CD4-positive, alpha-beta T cell treated with Interleukin-12 subunit alpha and Interleukin-12 subunit beta, for 1 hour (primary cell): Measurements from ENCODE around the gene TBCCD1.
"Not testable (repeated sequence)": the region's sequence is repeated elsewhere in the genome, so short reads cannot be mapped to it uniquely, and the experiment has no call there.

ENCODE experiments used
- DNase-seq: peaks from one replicate; pipeline ENCODE4 v3.0.0-alpha.2; 2020

The TBCCD1 gene

GRCh38 chr3:186551387-186551786 lies 15.8 kb downstream of the TBCCD1 start:
- no peak for DNase-seq

DNA sequence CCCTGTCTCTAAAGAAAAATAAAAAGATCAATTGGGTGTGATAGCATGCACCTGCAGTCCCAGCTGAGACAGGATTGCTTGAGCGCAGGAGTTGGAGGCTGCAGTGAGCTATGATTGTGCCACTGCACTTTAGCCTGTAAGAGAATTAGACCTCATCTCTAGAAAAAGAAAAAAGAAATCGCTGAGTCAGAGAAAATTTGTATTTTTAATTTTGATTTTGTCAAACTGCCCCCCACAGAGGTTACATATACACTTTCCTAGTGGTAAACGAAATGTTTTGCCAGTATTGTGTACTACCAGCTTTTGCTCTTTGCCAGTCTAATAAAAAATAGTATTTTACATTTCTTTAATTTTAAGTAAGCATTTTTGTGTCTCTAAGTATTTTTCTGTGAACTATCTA lies 17.6 kb downstream of the TBCCD1 start:
- DNase-seq = no peak

- DNase-seq = no peak
These were observed 22.9 kb downstream of the TBCCD1 start, which contains the start of gene CRYGS for GRCh38 chr3:186544281-186544680. CRYGS (minus strand) TSS chr3:186544380; CDS start chr3:186544326, 54 bp downstream.

- no peak for DNase-seq
These were observed 26.3 kb downstream of the TBCCD1 start for GRCh38 chr3:186540835-186541226.

- DNase-seq = peak; percentile 88
These were observed 26.8 kb downstream of the TBCCD1 start for GRCh38 chr3:186540221-186540834.

- no peak for DNase-seq
These were observed 28.4 kb downstream of the TBCCD1 start for GRCh38 chr3:186538779-186539178.

DNA sequence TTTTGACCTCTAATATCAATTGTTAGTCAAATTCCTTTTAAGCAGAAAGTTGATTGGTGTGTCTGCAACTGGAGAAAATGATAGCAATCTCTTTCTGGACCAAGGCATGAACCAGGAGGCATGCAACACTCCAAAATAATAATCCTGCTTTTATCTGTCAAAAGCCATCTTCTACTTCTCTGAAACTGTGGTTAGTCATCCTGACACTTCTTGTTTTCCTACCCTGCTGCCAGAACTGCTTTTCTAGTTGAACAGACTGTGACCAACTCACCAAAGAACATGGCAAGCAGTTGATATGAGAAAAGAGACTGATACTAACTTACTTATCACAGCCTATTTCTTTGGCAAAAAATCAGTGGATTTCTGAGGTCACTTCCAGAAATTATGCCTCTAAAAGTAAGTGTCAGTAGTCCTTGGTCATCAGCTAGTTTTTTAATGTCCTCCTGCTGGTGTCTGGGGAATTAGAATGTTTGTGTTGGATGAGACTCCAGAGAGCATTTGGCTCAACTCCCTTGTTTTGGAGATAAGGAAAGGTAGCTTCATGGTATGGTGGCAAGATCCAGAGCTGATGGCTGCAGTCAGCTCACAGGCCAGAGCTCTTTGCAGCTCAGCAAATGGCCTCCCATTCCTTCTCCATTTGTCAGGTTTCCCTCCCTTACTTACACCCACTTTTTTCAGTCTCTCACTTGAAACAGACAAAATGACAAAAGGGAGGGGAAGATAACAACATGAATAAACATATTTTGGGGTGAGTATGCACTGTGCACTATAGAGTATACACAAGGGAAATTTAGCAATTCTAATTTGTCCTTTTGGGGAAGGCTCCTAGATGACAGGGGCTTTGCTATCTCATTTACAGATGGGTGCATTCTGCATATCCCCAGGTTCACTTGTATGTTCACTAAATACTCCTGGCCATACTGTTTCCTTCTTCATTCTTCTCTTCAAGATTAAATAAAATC lies 30.0 kb downstream of the TBCCD1 start:
- DNase-seq = no peak

DNA sequence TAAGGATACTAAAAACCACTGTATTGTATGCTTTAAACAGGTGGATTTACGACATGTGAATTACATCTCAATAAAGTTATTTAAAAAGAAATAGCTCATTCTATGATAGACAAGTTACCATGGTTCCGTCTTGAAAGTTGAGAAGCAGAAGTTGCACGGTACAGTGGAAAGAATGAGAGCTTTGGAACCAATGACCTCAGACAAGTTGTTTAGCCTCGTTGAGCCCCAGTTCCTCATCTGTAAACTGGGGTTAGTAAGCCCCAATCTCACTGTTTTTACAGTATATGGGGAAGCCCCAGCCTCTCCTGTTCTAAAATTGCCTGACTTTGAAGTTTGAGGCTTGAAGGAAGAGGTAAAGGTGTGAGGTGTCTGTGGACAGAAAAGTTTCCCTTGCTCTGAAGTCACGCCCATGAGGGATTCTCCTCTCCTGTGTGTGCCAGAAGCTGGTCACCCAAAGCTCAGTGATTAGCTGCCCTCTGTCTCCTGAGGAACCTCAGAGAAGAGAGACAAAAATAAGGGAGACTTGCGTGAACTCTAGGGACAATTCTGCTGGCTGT lies 32.9 kb downstream of the TBCCD1 start:
- peak; percentile 59 for DNase-seq

DNA sequence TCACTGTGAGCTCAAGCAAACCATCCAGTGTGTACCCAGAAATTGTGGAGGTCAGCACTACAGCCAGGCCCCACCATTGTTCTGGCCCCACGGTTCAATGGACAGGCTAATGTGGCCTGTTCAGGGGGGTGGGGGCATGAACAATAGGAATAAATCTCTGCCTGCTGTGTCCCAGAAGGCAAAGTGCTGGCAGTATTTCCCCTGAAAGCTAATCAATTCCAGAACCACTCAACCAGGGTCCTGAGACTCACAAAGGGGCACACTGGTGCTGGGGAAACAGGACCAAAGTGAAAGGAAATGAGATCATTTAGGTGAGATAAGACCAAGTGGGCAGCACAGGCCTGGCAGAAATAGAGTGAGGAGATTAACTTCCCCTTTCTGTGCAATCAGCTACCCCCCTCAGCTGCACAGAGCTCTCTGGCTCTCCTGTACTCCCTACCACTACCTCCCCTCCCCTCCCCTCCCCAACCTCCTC lies 34.5 kb downstream of the TBCCD1 start:
- DNase-seq = no peak

DNA sequence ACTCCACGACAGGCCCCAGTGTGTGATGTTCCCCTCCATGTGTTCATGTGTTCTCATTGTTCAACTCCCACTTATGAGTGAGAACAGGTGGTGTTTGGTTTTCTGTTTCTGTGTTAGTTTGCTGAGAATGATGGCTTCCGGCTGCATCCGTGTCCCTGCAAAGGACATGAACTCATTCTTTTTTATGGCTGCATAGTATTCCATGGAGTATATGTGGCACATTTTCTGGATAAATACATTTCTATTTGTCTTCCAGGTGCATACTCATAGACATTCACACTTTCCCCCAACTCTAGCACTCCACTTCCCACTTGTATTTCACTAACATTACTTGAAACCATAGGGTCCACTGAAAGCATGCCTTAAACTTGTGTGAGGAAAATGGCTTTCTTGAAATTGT lies 35.4 kb downstream of the TBCCD1 start:
- not testable (repeated sequence) for DNase-seq

DNA sequence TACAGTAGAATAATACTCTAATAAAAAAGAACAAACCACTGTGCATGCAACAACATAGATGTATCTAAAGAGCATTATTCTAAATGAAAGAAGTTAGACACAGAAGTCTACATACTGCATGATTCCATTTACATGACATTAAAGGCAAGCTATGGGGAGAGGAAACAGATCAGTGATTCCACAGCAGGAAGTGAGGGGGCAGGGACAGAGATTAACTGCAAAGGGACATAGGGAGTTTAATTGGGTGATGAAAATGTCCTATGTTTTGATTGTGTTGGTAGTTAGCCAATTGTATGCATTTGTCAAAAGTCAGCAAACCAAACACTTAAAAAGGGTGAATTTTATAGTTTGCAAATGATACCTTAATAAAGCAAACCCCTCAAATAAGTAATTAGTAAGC lies 36.7 kb downstream of the TBCCD1 start:
- DNase-seq = no peak

- no peak for DNase-seq
These were observed 37.7 kb downstream of the TBCCD1 start for GRCh38 chr3:186529201-186529999.

- DNase-seq = no peak
These were observed 40.9 kb downstream of the TBCCD1 start for GRCh38 chr3:186526256-186526606.

DNA sequence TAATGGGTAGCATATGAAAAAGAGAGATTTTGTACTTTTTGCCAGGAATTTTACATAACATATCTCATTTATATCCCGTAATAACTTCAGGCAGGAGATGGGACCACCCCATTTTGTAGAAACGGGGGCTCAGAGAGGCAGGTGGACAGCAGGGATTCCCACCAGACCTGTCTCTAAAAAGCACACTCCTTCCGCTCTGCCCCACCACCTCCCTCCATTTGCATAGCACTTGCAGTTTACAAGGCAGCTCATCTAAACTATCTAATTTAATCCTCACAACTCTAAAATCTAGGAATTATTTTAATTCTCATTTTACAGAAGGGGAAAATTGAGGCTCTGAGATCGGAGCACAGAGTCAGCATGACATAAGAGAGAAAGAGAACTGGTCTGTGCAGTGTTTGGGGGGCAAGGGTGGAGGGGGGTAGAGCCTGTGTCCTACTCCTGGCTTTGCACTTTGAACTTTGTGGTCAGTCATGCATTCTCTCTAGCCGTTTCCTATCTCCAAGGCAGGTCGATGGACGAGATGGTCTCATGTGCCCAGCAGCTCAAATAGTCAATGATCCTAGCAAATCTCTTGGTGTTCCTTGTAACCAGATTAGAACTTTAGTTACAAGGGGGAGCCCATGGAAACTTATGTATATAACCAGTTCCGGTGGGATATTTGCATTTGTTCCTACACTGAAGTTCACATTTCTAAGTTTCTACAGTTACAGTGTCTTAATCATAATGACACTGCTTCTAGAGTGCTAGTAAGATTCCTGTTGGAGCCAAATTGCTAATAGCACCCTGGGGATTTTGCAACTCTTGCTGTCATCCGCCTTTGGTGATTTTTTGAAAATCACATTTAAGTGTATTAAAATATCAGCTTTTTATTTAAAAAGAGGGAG lies 41.5 kb downstream of the TBCCD1 start:
- DNase-seq = no peak

DNA sequence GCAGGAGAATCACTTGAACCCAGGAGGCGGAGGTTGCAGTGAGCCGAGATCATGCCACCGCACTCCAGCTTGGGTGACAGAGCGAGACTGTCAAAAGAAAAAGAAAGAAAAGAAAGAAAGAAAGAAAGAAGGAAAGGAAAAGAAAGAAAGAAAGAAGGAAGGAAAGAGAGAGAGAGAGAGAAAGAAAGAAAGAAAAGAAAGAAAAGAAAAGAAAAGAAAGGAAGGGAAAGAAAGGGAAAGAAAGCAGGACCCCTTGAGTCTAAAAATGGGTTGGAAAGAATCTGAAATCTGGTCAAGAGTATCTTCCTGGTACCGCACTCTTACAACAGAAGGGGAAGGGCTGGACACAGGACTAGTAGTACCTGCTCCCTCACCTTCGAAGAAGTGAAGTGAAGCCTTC lies 42.5 kb downstream of the TBCCD1 start:
- DNase-seq = no peak

GRCh38 chr3:186523434-186523833 lies 43.7 kb downstream of the TBCCD1 start:
- no peak for DNase-seq

- no peak for DNase-seq
These were observed 44.1 kb downstream of the TBCCD1 start for GRCh38 chr3:186523022-186523421.

GRCh38 chr3:186520957-186521842 lies 45.9 kb downstream of the TBCCD1 start:
- DNase-seq = no peak

DNA sequence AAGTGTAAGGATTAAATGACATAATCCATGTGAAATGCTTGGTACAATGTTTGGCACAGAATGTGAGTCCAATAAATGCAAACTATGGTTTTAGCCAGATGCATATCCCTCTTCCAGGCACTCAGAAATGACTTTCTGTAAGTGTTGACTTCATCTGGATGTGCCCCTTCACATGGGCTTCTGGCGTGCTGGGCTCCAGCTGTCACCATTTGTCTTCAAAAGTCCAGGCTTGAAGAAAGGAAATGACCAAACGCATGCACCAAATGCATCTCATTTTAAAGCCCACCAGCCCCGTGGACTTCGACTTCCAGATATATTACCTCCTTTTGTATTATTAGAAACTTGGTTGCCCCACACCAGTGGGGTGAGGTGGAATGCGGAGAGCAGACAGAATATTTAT lies 46.7 kb downstream of the TBCCD1 start:
- no peak for DNase-seq

GRCh38 chr3:186519021-186519658 lies 48.0 kb downstream of the TBCCD1 start:
- DNase-seq = peak; percentile 79
